Measurements from ENCODE around the gene KSR2. TPM values are rescaled to one million over a fixed set of nuclear protein-coding genes. Genes with fewer than 3 reads are reported as not detected.

The KSR2 gene
- total RNA-seq, 4 donors from 2014 or later, result 1.2 to 11.0 (median 2.2) TPM

DNA sequence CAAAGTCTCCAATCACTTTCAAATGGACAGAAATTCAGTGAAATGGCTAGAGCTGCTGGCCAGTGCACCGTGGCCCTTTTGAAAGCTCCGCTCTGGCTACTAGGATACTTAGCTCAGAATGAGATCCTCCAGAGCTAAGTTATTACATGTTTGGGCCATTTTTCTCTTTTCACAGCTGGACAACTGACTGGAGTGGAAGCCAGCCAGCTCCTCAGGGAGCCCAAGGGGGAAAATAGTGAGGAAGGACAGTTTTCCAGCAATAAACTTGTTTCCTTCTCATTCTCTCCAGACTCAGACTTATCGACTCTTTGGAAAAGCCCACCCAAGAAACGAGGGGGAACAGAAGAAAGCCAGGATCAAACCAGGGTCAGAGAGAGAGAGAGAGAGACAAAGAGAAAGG, 266.0 kb downstream of the KSR2 start:
- Histone ChIP-seq H3K27me3 (no peaks in the 10 kb centered on the region), H3K27ac (no peak overlapping the region), H3K4me1 (no peaks in the 10 kb centered on the region), H3K9me3 (no peaks in the 10 kb centered on the region), H3K36me3 (no peaks in the 10 kb centered on the region), H3K4me3 (replicated peaks in 1 of 3) (no peak overlapping the region)
- no peak for DNase-seq
- WGBS, 2 donors, result 69 to 72% methylated on average over 4 of the region's 4 CpGs
- TF ChIP-seq, protein P1, sequence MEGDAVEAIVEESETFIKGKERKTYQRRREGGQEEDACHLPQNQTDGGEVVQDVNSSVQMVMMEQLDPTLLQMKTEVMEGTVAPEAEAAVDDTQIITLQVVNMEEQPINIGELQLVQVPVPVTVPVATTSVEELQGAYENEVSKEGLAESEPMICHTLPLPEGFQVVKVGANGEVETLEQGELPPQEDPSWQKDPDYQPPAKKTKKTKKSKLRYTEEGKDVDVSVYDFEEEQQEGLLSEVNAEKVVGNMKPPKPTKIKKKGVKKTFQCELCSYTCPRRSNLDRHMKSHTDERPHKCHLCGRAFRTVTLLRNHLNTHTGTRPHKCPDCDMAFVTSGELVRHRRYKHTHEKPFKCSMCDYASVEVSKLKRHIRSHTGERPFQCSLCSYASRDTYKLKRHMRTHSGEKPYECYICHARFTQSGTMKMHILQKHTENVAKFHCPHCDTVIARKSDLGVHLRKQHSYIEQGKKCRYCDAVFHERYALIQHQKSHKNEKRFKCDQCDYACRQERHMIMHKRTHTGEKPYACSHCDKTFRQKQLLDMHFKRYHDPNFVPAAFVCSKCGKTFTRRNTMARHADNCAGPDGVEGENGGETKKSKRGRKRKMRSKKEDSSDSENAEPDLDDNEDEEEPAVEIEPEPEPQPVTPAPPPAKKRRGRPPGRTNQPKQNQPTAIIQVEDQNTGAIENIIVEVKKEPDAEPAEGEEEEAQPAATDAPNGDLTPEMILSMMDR (IDR thresholded peaks at IDR 0.05), result no peak
- TF ChIP-seq POLR2A (IDR thresholded peaks at IDR 0.05), result no peak
- intact Hi-C loops (cut with DNase I), result no loop called here

- no peak for TF ChIP-seq POLR2A (IDR thresholded peaks at IDR 0.05)
- TF ChIP-seq, protein P1 (IDR thresholded peaks at IDR 0.05), result no peak
- 81 to 97% methylated on average over 5 of the region's 5 CpGs for WGBS, 2 donors
- no peak for DNase-seq
Measured at GRCh38 chr12:117699575-117699974, 269.2 kb downstream of the KSR2 start.

GRCh38 chr12:117699118-117699517, 269.7 kb downstream of the KSR2 start:
- intact Hi-C loops (cut with DNase I), result no loop called here
- no peak for DNase-seq
- H3K4me1 ChIP-seq, result no peaks in the 10 kb centered on the region
- TF ChIP-seq, protein P1 (IDR thresholded peaks at IDR 0.05), result no peak
- no peak for TF ChIP-seq POLR2A (IDR thresholded peaks at IDR 0.05)
- 97 to 100% methylated on average over 1 of the region's 1 CpG for WGBS, 2 donors
- H3K4me3 ChIP-seq (replicated peaks in 1 of 3), result no peak overlapping the region
- no peaks in the 10 kb centered on the region for H3K9me3 ChIP-seq
- no peaks in the 10 kb centered on the region for H3K27me3 ChIP-seq
- H3K36me3 ChIP-seq, result no peaks in the 10 kb centered on the region
- no peak overlapping the region for H3K27ac ChIP-seq

More at GRCh38 chr12:117699575-117699974, 269.2 kb downstream of the KSR2 start:
- intact Hi-C loops (cut with DNase I), result no loop called here
- no peak overlapping the region for H3K27ac ChIP-seq
- no peaks in the 10 kb centered on the region for H3K27me3 ChIP-seq
- no peaks in the 10 kb centered on the region for H3K9me3 ChIP-seq
- no peaks in the 10 kb centered on the region for H3K36me3 ChIP-seq
- H3K4me1 ChIP-seq, result no peaks in the 10 kb centered on the region
- H3K4me3 ChIP-seq (replicated peaks in 1 of 3), result no peak overlapping the region

- DNase-seq, result no peak
- intact Hi-C loops (cut with DNase I), result no loop called here
- 83 to 90% methylated on average over 6 of the region's 6 CpGs for WGBS, 2 donors
- no peaks in the 10 kb centered on the region for H3K36me3 ChIP-seq
- no peak overlapping the region for H3K4me3 ChIP-seq (replicated peaks in 1 of 3)
- no peak overlapping the region for H3K27ac ChIP-seq
- TF ChIP-seq, protein P1 (IDR thresholded peaks at IDR 0.05), result no peak
- no peak for TF ChIP-seq POLR2A (IDR thresholded peaks at IDR 0.05)
- H3K9me3 ChIP-seq, result no peaks in the 10 kb centered on the region
- H3K4me1 ChIP-seq, result no peaks in the 10 kb centered on the region
- H3K27me3 ChIP-seq, result no peaks in the 10 kb centered on the region
Measured at GRCh38 chr12:117695956-117696355, 272.8 kb downstream of the KSR2 start.

DNA sequence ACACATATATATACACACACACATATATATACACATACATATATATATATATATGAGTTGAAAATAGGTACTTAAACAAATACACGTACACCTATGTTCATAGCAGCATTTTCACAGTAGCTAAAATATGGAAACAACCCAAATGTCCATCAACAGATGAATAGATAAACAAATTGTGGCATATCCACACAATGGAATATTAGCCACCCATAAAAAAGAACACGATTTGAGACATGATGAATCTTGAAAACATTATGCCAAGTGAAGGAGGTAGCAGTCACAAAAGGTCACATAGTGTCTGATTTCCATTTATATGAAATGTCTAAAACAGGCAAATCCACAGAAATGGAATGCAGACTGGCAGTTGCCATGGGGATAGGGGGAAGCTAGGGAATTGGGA, 276.3 kb downstream of the KSR2 start:
- no peak for TF ChIP-seq POLR2A (IDR thresholded peaks at IDR 0.05)
- TF ChIP-seq, protein P1 (IDR thresholded peaks at IDR 0.05), result no peak
- no peak for DNase-seq
- no peaks in the 10 kb centered on the region for H3K4me1 ChIP-seq
- no peak overlapping the region for H3K27ac ChIP-seq
- no peaks in the 10 kb centered on the region for H3K9me3 ChIP-seq
- no peaks in the 10 kb centered on the region for H3K36me3 ChIP-seq
- H3K4me3 ChIP-seq (replicated peaks in 1 of 3), result no peak overlapping the region
- WGBS, 2 donors, result 91 to 93% methylated on average over 2 of the region's 2 CpGs
- intact Hi-C loops (cut with DNase I), result no loop called here
- H3K27me3 ChIP-seq, result no peaks in the 10 kb centered on the region
